AG09319 (cell line): ENCODE results near the gene TTC13.

Experiments
- DNase-seq: peaks from one replicate; pipeline ENCODE4 v3.0.0-alpha.2; 2010; ENCODE audit warnings: low read depth; ENCODE audit errors: extremely low read depth
- TF ChIP-seq, protein P1 (sequence below): IDR thresholded peaks from 2 replicates; pipeline ENCODE4 v1.5.1; 2011; ENCODE audit warnings: low read depth, mild to moderate bottlenecking, inconsistent platforms, low read length, moderate library complexity

Gene TTC13

DNA sequence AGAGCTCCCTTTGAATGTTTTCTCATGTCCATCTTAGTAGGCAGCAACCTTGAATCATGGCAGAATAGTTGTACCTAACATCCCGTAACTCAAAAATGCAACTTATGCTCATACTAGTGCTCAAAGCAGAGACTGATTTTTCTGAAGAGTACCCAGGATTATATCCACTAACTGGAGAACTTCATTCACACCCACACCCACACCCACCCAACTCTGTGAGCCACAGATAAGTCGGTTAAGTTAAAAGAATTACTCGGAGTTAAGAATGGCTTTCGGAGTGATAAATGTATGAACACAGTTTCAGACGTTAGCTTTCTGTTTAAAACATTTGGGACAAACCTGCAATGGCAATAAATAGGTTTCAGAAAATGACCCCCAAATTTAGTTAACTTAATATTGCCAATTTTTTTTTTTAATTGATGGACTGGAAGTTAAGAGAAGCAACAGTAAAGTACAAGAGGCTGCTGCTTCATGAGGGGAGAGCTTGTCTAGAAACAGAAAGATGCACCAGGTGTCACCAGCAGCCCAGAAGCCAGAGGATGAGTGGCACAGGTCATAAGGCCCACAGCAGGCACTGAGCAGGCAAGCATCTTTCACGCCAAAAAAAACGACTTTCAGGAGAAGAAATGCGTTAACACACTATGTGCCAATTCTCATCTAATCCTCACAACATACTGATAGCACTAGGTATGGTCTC, 61.9 kb downstream of the TTC13 start:
- no peak for DNase-seq
- TF ChIP-seq, protein P1, sequence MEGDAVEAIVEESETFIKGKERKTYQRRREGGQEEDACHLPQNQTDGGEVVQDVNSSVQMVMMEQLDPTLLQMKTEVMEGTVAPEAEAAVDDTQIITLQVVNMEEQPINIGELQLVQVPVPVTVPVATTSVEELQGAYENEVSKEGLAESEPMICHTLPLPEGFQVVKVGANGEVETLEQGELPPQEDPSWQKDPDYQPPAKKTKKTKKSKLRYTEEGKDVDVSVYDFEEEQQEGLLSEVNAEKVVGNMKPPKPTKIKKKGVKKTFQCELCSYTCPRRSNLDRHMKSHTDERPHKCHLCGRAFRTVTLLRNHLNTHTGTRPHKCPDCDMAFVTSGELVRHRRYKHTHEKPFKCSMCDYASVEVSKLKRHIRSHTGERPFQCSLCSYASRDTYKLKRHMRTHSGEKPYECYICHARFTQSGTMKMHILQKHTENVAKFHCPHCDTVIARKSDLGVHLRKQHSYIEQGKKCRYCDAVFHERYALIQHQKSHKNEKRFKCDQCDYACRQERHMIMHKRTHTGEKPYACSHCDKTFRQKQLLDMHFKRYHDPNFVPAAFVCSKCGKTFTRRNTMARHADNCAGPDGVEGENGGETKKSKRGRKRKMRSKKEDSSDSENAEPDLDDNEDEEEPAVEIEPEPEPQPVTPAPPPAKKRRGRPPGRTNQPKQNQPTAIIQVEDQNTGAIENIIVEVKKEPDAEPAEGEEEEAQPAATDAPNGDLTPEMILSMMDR = no peak

DNA sequence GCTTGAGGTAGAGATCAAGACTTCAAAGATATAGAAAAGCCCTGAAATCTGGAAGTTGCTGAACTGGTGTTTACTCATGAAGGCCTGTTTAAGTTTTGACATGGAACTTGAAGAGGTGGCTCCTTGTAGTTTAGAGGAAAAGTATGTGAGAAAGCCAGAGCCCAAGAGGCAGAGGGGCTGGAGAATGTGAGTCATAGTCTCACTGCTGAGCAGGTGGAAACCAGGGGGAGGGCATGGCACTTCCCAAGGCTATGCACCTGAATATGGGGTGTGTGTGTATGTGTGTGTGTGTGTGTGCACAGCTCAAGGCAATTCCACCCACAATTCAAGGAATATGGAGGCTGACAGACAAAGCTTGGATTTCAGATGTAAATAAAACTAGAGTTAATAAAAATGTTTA, 63.6 kb downstream of the TTC13 start:
- TF ChIP-seq, protein P1 = no peak
- DNase-seq = no peak

DNA sequence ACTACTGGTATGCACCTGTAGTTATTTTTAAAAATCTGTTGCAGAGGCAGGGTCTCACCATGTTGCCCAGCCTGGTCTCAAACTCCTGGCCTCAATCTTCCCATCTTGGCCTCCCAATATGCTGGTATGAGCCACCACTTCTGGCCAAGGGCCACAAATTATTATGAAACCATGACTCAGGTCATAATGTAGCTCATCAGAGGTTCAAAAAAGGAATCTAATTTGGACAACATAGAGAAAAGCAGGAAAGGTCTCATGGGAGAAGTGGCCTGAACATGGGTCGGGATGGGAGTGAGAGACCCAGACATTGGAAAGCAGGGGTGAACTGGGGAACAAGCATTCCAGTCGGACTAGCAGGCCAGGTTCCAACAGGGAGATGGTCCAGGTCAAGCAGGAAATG, 65.2 kb downstream of the TTC13 start:
- TF ChIP-seq, protein P1 = no peak
- DNase-seq = no peak

DNA sequence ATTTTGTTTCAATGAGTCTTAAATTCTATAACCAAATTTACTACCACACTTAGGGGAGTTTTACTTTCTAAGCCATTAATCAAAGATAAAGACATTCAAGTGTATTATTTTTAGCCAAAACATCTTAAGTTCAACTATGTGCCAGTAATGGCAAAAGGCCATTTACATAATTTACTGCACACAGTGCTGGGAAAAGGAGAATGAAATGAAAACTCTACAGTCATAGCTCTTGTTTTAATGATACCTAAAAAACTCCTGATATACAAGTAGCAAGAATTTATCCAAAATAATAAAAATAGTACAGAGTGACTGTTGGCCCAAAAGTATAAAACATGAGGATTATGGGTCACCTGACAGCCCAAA, 67.9 kb downstream of the TTC13 start:
- TF ChIP-seq, protein P1 = no peak
- no peak for DNase-seq

DNA sequence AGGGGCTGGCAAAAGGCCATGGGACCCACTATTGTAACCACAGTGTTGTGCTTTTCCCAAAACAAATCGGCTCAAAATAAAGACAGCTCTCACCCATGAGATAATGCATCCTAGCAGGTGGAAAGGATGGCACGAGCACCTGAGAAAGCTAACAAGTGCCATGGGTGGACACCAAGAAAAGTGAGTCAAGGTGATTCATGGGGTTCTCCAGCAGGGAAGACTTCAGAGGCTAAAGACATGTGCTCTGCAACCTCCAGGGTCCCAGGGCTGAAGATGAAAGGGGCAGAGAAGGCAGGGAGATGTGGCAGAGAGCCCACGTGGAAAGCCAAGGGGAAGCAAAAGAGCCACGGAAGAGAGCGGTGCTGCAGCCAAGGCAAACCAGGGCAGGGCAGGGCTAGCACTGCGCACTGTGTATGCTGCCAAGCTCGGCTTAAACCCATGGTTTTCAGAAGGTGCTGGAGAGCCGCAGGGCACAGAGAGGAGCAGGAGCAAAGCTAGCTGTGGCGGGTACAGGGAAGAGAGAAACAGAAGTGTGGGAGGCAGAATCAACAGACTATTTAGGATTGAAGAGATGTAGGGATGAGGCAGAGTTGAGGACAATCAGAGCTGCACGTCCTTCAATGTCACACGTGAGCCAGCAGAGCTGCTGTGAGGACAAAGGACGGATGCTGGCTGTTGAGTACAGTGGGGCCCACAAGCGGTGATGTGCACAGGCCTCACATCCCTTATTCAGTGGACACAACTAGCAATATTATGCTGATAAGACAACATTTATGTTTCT, 68.5 kb downstream of the TTC13 start:
- TF ChIP-seq, protein P1 = no peak
- DNase-seq = no peak

DNA sequence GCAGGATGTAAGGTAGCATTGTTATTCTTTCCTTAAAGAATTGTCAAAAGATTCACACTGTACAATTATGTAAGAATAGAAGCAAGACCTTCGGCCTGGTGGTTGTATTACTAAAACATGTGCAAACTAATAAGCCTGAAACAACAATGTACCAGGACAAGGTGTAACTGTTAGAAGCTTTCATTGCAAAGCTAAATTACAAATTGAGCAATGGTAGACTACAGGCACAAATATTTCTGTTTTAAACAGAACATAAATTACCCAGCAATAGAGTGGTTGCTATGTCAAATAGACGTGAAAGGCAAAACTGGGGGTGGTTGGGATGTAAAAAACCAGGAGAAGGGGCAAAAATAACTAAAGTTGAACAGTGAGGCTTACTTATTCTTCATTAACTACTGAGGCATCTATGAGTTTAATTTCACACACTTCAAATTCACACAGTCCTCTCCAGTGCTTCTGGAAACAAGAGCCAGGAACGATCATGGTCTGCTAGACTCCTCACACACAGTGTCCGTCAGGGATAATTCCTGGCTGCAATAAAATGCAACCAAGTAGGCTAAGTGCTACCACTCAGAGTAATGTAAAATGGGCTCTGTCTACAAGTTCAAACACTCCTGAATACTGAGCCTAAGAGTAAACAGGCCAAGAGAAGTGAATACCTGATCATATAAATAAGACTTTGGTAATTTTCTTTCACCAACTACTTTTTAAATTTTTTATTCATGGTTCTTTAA, 71.0 kb downstream of the TTC13 start:
- no peak for DNase-seq
- TF ChIP-seq, protein P1 = no peak

DNA sequence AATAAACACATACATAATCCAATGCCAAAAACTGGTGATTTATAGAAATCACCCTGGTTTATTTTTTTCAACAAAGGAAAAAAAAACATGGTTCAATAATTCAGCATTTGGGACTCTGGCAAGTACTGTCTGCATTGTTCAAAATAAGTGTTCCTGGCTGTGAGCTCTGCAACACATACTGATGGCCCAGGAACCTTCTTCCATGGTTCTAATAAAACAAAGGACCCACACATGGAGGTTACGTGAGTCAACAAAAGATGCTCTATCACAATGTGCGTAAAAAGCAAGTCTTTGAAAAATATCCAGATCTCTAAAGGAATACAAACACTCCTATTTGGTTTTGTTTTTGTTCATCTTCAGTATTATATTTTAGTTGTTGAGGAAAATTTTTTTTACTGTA, 72.4 kb downstream of the TTC13 start:
- TF ChIP-seq, protein P1 = no peak
- DNase-seq = no peak
